ENCODE measurements around the gene PSTPIP1.
"Not testable (repeated sequence)": the region's sequence is repeated elsewhere in the genome, so short reads cannot be mapped to it uniquely, and the experiment has no call there.

The PSTPIP1 gene

GRCh38 chr15:76994971-76995945 lies at the start of gene PSTPIP1:
PSTPIP1 (plus strand) TSS chr15:76995126; CDS start chr15:76995574, 448 bp downstream.
- DNase-seq (ENCODE audit: low read depth in 2 of 2) = peak; percentile 31 to 59

- no peak for DNase-seq (ENCODE audit: low read depth in 2 of 2)
Measured at GRCh38 chr15:76945494-76946093, 49.3 kb upstream of the PSTPIP1 start.

GRCh38 chr15:76947454-76947853 lies 47.5 kb upstream of the PSTPIP1 start:
- DNase-seq (ENCODE audit: low read depth in 2 of 2) = no peak

GRCh38 chr15:76951220-76951619 lies 43.7 kb upstream of the PSTPIP1 start:
- DNase-seq (ENCODE audit: low read depth in 2 of 2) = no peak

- DNase-seq (ENCODE audit: low read depth in 2 of 2) = no peak
Measured at GRCh38 chr15:76953913-76954312, 41.0 kb upstream of the PSTPIP1 start.

GRCh38 chr15:76954744-76955143 lies 40.2 kb upstream of the PSTPIP1 start:
- no peak for DNase-seq (ENCODE audit: low read depth in 2 of 2)

- DNase-seq (ENCODE audit: low read depth in 2 of 2) = no peak
Measured at GRCh38 chr15:76961268-76962011, 33.5 kb upstream of the PSTPIP1 start.

- no peak for DNase-seq (ENCODE audit: low read depth in 2 of 2)
Measured at GRCh38 chr15:76962337-76963013, 32.5 kb upstream of the PSTPIP1 start.

- no peak for DNase-seq (ENCODE audit: low read depth in 2 of 2)
Measured at GRCh38 chr15:76963596-76963995, 31.3 kb upstream of the PSTPIP1 start.

- no peak for DNase-seq (ENCODE audit: low read depth in 2 of 2)
Measured at GRCh38 chr15:76964157-76964556, 30.8 kb upstream of the PSTPIP1 start.

GRCh38 chr15:76966051-76966450 lies 28.9 kb upstream of the PSTPIP1 start:
- not testable (repeated sequence) for DNase-seq (ENCODE audit: low read depth in 2 of 2)

GRCh38 chr15:76967067-76967466 lies 27.9 kb upstream of the PSTPIP1 start:
- DNase-seq (ENCODE audit: low read depth in 2 of 2) = no peak

- DNase-seq (ENCODE audit: low read depth in 2 of 2) = no peak
Measured at GRCh38 chr15:76968306-76968705, 26.6 kb upstream of the PSTPIP1 start.

GRCh38 chr15:76972389-76973361 lies 22.3 kb upstream of the PSTPIP1 start:
- DNase-seq (ENCODE audit: low read depth in 2 of 2) = no peak

- DNase-seq (ENCODE audit: low read depth in 2 of 2) = peak; percentile 49 to 59
Measured at GRCh38 chr15:76973362-76973743, 21.6 kb upstream of the PSTPIP1 start.

- DNase-seq (ENCODE audit: low read depth in 2 of 2) = no peak
Measured at GRCh38 chr15:76973906-76974305, 21.0 kb upstream of the PSTPIP1 start.

- no peak for DNase-seq (ENCODE audit: low read depth in 2 of 2)
Measured at GRCh38 chr15:76974456-76975036, 20.4 kb upstream of the PSTPIP1 start.

- no peak for DNase-seq (ENCODE audit: low read depth in 2 of 2)
Measured at GRCh38 chr15:76976141-76976540, 18.8 kb upstream of the PSTPIP1 start.

- DNase-seq (ENCODE audit: low read depth in 2 of 2) = no peak
Measured at GRCh38 chr15:76976572-76977270, 18.2 kb upstream of the PSTPIP1 start.
